SK-N-SH (cell line): Measurements from ENCODE around the gene PRR11.

Experiments
- CTCF ChIP-seq: fragments of 200-600 bp; sonication (generic); IDR thresholded peaks from 2 replicates; pipeline ENCODE4 v1.6.1; 2017; ENCODE audit warnings: antibody characterized with exemption, mild to moderate bottlenecking, moderate library complexity
- EP300 ChIP-seq, 2 experiments: IDR thresholded peaks; 2 replicates each; pipeline versions ENCODE4 v1.4.0 to v1.6.1; 2012; ENCODE audit warnings: borderline replicate concordance in 1 of 2, low read depth in 1 of 2, low read length in 1 of 2
- MAX ChIP-seq: IDR thresholded peaks from 2 replicates; pipeline ENCODE4 v1.4.0; 2012; ENCODE audit warnings: low read depth
- NFIC ChIP-seq: IDR thresholded peaks from 2 replicates; pipeline ENCODE4 v1.4.0; 2012; ENCODE audit warnings: borderline replicate concordance
- PBX3 ChIP-seq: IDR thresholded peaks from 2 replicates; pipeline ENCODE4; 2012
- RAD21 ChIP-seq: IDR thresholded peaks from 2 replicates; pipeline ENCODE4 v1.6.1; 2012; ENCODE audit warnings: mild to moderate bottlenecking, low read length
- RFX5 ChIP-seq: IDR thresholded peaks from 2 replicates; pipeline ENCODE4 v1.6.1; 2012; ENCODE audit warnings: mild to moderate bottlenecking, improper control_type of control experiment, low read length
- RXRA ChIP-seq: IDR thresholded peaks from 2 replicates; pipeline ENCODE4 v1.4.0; 2012; ENCODE audit warnings: low read depth, mild to moderate bottlenecking, borderline replicate concordance
- SIN3A ChIP-seq: IDR thresholded peaks from 2 replicates; pipeline ENCODE4 v1.6.1; 2012; ENCODE audit warnings: low read depth, mild to moderate bottlenecking, low read length, moderate library complexity, borderline replicate concordance
- SMC3 ChIP-seq: IDR thresholded peaks from 2 replicates; pipeline ENCODE4 v1.6.1; 2012; ENCODE audit warnings: low read depth, low read length, improper control_type of control experiment
- ZBTB33 ChIP-seq: IDR thresholded peaks from 2 replicates; pipeline ENCODE4 v1.4.0; 2012; ENCODE audit warnings: low read depth, borderline replicate concordance

- no peak for TF ChIP-seq CTCF
- TF ChIP-seq ZBTB33 = no peak
- TF ChIP-seq MAX = no peak
- no peak for TF ChIP-seq SMC3
- 0 out of 2 replicates have a peak, but pooled peaks have one; percentile 31 for TF ChIP-seq NFIC
- no peak for TF ChIP-seq RXRA
- no peak for TF ChIP-seq PBX3
- TF ChIP-seq EP300 (IDR thresholded peaks at IDR 0.05; ENCODE audit: borderline replicate concordance in 1 of 2, low read depth in 1 of 2, low read length in 1 of 2) = no peak
- TF ChIP-seq RFX5 = no peak
- no peak for TF ChIP-seq SIN3A
- no peak for TF ChIP-seq RAD21
Measured at GRCh38 chr17:59178266-59178985, 22.9 kb downstream of the PRR11 start.
